Measurements from ENCODE around the gene ZNF503.

DNA sequence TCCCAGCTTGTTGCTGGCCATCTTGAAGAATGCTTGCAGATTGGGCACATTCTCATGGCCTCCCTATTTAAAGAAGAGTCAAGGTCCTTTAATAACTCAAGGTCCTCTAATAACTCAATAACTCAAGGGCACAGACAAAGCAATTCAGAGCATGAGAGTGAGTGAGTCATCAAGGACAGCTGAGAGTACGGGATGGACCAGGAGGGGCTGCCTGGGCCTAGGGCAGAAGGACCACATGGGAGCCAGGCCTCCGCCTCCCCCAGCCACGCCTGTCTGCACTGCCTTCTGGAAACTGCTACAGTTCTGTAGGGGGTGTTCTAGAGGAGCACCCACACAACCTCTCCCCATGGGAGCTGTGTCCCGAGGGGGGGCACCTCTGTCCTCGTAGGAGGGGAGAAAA is 48.9 kb downstream of the ZNF503 start:
- TF ChIP-seq, protein P1, sequence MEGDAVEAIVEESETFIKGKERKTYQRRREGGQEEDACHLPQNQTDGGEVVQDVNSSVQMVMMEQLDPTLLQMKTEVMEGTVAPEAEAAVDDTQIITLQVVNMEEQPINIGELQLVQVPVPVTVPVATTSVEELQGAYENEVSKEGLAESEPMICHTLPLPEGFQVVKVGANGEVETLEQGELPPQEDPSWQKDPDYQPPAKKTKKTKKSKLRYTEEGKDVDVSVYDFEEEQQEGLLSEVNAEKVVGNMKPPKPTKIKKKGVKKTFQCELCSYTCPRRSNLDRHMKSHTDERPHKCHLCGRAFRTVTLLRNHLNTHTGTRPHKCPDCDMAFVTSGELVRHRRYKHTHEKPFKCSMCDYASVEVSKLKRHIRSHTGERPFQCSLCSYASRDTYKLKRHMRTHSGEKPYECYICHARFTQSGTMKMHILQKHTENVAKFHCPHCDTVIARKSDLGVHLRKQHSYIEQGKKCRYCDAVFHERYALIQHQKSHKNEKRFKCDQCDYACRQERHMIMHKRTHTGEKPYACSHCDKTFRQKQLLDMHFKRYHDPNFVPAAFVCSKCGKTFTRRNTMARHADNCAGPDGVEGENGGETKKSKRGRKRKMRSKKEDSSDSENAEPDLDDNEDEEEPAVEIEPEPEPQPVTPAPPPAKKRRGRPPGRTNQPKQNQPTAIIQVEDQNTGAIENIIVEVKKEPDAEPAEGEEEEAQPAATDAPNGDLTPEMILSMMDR (IDR thresholded peaks at IDR 0.05), result no peak
- TF ChIP-seq ZFX (IDR thresholded peaks at IDR 0.05; ENCODE audit: borderline replicate concordance), result no peak

Measured in 22Rv1 (cell line).